Neural cell (in vitro differentiated cells): ENCODE measurements around the gene OR4K5. TPM values are rescaled to one million over a fixed set of nuclear protein-coding genes. Genes with fewer than 3 reads are reported as not detected.

Source experiments
- H2AFZ ChIP-seq: fragments of 200-600, 300-800 bp; sonication (generic), shearing (Covaris generic); 2 replicates; pipeline ENCODE4 v1.6.0; 2014; ENCODE audit warnings: low read depth, mild to moderate bottlenecking, antibody characterized with exemption, low read length, moderate library complexity
- H3F3A ChIP-seq: fragments of 200-600 bp; shearing (Covaris generic); 2 replicates; pipeline ENCODE4 v1.6.1; 2016; ENCODE audit warnings: mild to moderate bottlenecking, moderate library complexity, mixed read lengths, antibody characterized with exemption, low read length; ENCODE audit not compliant: insufficient read depth, poor library complexity, severe bottlenecking
- H3K27ac ChIP-seq: fragments of 200-600, 300-800 bp; sonication (generic), shearing (Covaris generic); 2 replicates; pipeline ENCODE4 v1.5.1; 2014; ENCODE audit warnings: mild to moderate bottlenecking, low read length, moderate library complexity
- H3K27me3 ChIP-seq: fragments of 300-800, 200-600 bp; sonication (generic), shearing (Covaris generic); 2 replicates; pipeline ENCODE4 v1.6.0; 2014; ENCODE audit warnings: mild to moderate bottlenecking, low read depth, low read length, moderate library complexity; ENCODE audit not compliant: insufficient read depth
- H3K36me3 ChIP-seq: fragments of 300-800, 200-600 bp; sonication (generic), shearing (Covaris generic); 2 replicates; pipeline ENCODE4 v1.5.1; 2014; ENCODE audit warnings: mild to moderate bottlenecking, antibody characterized with exemption, low read length, moderate library complexity; ENCODE audit not compliant: insufficient read depth
- H3K4me2 ChIP-seq: fragments of 300-800, 200-600 bp; sonication (generic), shearing (Covaris generic); 2 replicates; pipeline ENCODE4 v1.6.0; 2014; ENCODE audit warnings: mild to moderate bottlenecking, low read length
- H3K4me3 ChIP-seq: fragments of 300-800, 200-600 bp; sonication (generic), shearing (Covaris generic); 2 replicates; pipeline ENCODE4 v1.5.1; 2014; ENCODE audit warnings: mild to moderate bottlenecking, low read length, moderate library complexity
- H3K79me2 ChIP-seq: fragments of 200-600 bp; shearing (Covaris generic); replicated peaks from 2 replicates; pipeline ENCODE4 v1.6.0; 2014; ENCODE audit warnings: mild to moderate bottlenecking, low read length, moderate library complexity; ENCODE audit not compliant: insufficient read depth
- H3K9ac ChIP-seq: fragments of 300-800, 200-600 bp; sonication (generic), shearing (Covaris generic); 2 replicates; pipeline ENCODE4 v1.6.1; 2016; ENCODE audit warnings: mild to moderate bottlenecking, low read length, mixed read lengths
- H3K9me2 ChIP-seq: fragments of 200-600 bp; shearing (Covaris generic); 2 replicates; pipeline ENCODE4 v1.6.1; 2016; ENCODE audit warnings: mild to moderate bottlenecking, low read length, mixed read lengths; ENCODE audit not compliant: insufficient read depth
- H3K9me3 ChIP-seq: fragments of 200-600, 300-800 bp; sonication (generic), shearing (Covaris generic); 2 replicates; pipeline ENCODE4 v1.6.1; 2016; ENCODE audit warnings: mild to moderate bottlenecking, mixed run types, low read length, moderate library complexity, mixed read lengths
- H4K20me1 ChIP-seq: fragments of 200-600 bp; shearing (Covaris generic); 2 replicates; pipeline ENCODE4 v1.6.1; 2016; ENCODE audit warnings: mild to moderate bottlenecking, mixed run types; ENCODE audit not compliant: insufficient read depth
- CTCF ChIP-seq: fragments of 450-650 bp; IDR thresholded peaks from 2 replicates; pipeline ENCODE4 v1.5.1; 2014; ENCODE audit warnings: antibody characterized with exemption, mild to moderate bottlenecking, moderate library complexity; ENCODE audit not compliant: poor library complexity, severe bottlenecking
- EP300 ChIP-seq: fragments of 450-650 bp; conservative IDR thresholded peaks from 2 replicates; pipeline ENCODE4 v1.6.1; 2014; ENCODE audit warnings: antibody characterized with exemption, mild to moderate bottlenecking, moderate library complexity; ENCODE audit not compliant: poor library complexity, severe bottlenecking
- EZH2 ChIP-seq: fragments of 200-600, 300-800 bp; shearing (Covaris generic), sonication (generic); IDR thresholded peaks from 2 replicates; pipeline ENCODE4 v1.6.1; 2014; ENCODE audit warnings: antibody characterized with exemption, low read length, borderline replicate concordance, mild to moderate bottlenecking; ENCODE audit not compliant: insufficient read depth, poor library complexity, severe bottlenecking
- MXI1 ChIP-seq: fragments of 450-650 bp; conservative IDR thresholded peaks from 2 replicates; pipeline ENCODE4 v1.6.1; 2014; ENCODE audit warnings: antibody characterized with exemption, mild to moderate bottlenecking; ENCODE audit not compliant: poor library complexity, severe bottlenecking
- POLR2AphosphoS5 ChIP-seq: IDR thresholded peaks from 2 replicates; pipeline ENCODE4 v1.6.1; 2012
- RAD21 ChIP-seq: fragments of 450-650 bp; conservative IDR thresholded peaks from 2 replicates; pipeline ENCODE4 v1.6.1; 2014; ENCODE audit warnings: antibody characterized with exemption, mild to moderate bottlenecking, moderate library complexity
- REST ChIP-seq: IDR thresholded peaks from 2 replicates; pipeline ENCODE4 v1.6.1; 2012; ENCODE audit warnings: borderline replicate concordance
- SMC3 ChIP-seq: fragments of 450-650 bp; conservative IDR thresholded peaks from 2 replicates; pipeline ENCODE4 v1.6.1; 2014; ENCODE audit warnings: antibody characterized with exemption, mild to moderate bottlenecking, moderate library complexity; ENCODE audit not compliant: poor library complexity
- TAF1 ChIP-seq: IDR thresholded peaks from 2 replicates; pipeline ENCODE4 v1.6.1; 2012; ENCODE audit warnings: low read depth
- polyA plus RNA-seq: library from polyadenylated mRNA; depleted of rRNA; stranded (reverse); fragments of >200 nt; gene quantifications from 2 replicates; pipeline ENCODE4 v1.2.3, GENCODE V29; 2014

OR4K5 gene
- polyA plus RNA-seq, 1 donor from 2014 or later = not detected

- no peak for TF ChIP-seq MXI1
Observed at GRCh38 chr14:19878029-19878642, 42.3 kb upstream of the OR4K5 start (continued).

GRCh38 chr14:19895282-19895681 is 25.1 kb upstream of the OR4K5 start:
- H3K36me3 ChIP-seq = no peaks in the 10 kb centered on the region
- H3K79me2 ChIP-seq = no peaks in the 10 kb centered on the region
- no peak overlapping the region for H2AFZ ChIP-seq
- no peaks in the 10 kb centered on the region for H3K27me3 ChIP-seq
- no peak overlapping the region for H3K27ac ChIP-seq
- H3K9me3 ChIP-seq = peaks cover 20% of the 10 kb centered on the region
- no peak overlapping the region for H3K9ac ChIP-seq
- no peaks in the 10 kb centered on the region for H3F3A ChIP-seq
- no peaks in the 10 kb centered on the region for H4K20me1 ChIP-seq
- H3K9me2 ChIP-seq = no peaks in the 10 kb centered on the region
- H3K4me3 ChIP-seq = no peak overlapping the region
- TF ChIP-seq RAD21 (no peak), SMC3 (no peak), POLR2AphosphoS5 (no peak), CTCF (no peak), TAF1 (no peak), EP300 (no peak), REST (no peak), EZH2 (no peak), MXI1 (no peak)
- no peak overlapping the region for H3K4me2 ChIP-seq

GRCh38 chr14:19900999-19901398 is 19.4 kb upstream of the OR4K5 start:
- no peaks in the 10 kb centered on the region for H3K27me3 ChIP-seq
- H3F3A ChIP-seq = no peaks in the 10 kb centered on the region
- TF ChIP-seq CTCF (no peak), SMC3 (no peak), REST (no peak), EP300 (no peak), TAF1 (no peak), MXI1 (no peak), EZH2 (no peak), RAD21 (no peak), POLR2AphosphoS5 (no peak)
- no peak overlapping the region for H3K4me3 ChIP-seq
- no peaks in the 10 kb centered on the region for H3K9me2 ChIP-seq
- H2AFZ ChIP-seq = no peak overlapping the region
- no peaks in the 10 kb centered on the region for H3K79me2 ChIP-seq
- H3K36me3 ChIP-seq = no peaks in the 10 kb centered on the region
- H3K4me2 ChIP-seq = no peak overlapping the region
- H3K9me3 ChIP-seq = peaks cover 16% of the 10 kb centered on the region
- no peak overlapping the region for H3K27ac ChIP-seq
- H4K20me1 ChIP-seq = no peaks in the 10 kb centered on the region
- no peak overlapping the region for H3K9ac ChIP-seq
